ENCODE data around the gene CACNA1C. TPM values are rescaled to one million over a fixed set of nuclear protein-coding genes. Genes with fewer than 3 reads are reported as not detected.

Gene CACNA1C
- total and polyA plus RNA-seq, 2 donors from 2014 or later, result 1.6 to 17.4 TPM

GRCh38 chr12:2561367-2561766 lies 508.6 kb downstream of the CACNA1C start:
- TF ChIP-seq, protein P1, sequence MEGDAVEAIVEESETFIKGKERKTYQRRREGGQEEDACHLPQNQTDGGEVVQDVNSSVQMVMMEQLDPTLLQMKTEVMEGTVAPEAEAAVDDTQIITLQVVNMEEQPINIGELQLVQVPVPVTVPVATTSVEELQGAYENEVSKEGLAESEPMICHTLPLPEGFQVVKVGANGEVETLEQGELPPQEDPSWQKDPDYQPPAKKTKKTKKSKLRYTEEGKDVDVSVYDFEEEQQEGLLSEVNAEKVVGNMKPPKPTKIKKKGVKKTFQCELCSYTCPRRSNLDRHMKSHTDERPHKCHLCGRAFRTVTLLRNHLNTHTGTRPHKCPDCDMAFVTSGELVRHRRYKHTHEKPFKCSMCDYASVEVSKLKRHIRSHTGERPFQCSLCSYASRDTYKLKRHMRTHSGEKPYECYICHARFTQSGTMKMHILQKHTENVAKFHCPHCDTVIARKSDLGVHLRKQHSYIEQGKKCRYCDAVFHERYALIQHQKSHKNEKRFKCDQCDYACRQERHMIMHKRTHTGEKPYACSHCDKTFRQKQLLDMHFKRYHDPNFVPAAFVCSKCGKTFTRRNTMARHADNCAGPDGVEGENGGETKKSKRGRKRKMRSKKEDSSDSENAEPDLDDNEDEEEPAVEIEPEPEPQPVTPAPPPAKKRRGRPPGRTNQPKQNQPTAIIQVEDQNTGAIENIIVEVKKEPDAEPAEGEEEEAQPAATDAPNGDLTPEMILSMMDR (IDR thresholded peaks at IDR 0.05; ENCODE audit: borderline replicate concordance, extremely low read depth, insufficient read depth), result no peak
- intact Hi-C loops (cut with DNase I), result no loop called here

GRCh38 chr12:2562400-2562799 lies 509.6 kb downstream of the CACNA1C start:
- Histone ChIP-seq H3K4me3 (ENCODE audit: low read length in 3 of 3) (no peak overlapping the region), H3K4me1 (ENCODE audit: control insufficient read depth in 2 of 3, insufficient read depth in 2 of 3, low read depth in 1 of 3, low read length in 3 of 3) (peaks cover 0 to 7% (median 4%) of the 10 kb centered on the region in 3 donors), H3K9ac (ENCODE audit: low read length in 3 of 3) (no peak overlapping the region), H3K36me3 (ENCODE audit: control insufficient read depth in 2 of 3, insufficient read depth in 3 of 3, low read length in 3 of 3) (no peaks in the 10 kb centered on the region), H3K27me3 (ENCODE audit: control insufficient read depth, insufficient read depth, low read length) (no peaks in the 10 kb centered on the region), H3K9me3 (ENCODE audit: control insufficient read depth in 2 of 3, insufficient read depth in 1 of 3, low read length in 3 of 3) (no peaks in the 10 kb centered on the region), H3K27ac (ENCODE audit: low read depth in 2 of 2, low read length in 2 of 2) (no peak overlapping the region)
- TF ChIP-seq, protein P1 (IDR thresholded peaks at IDR 0.05; ENCODE audit: borderline replicate concordance, extremely low read depth, insufficient read depth), result no peak
- intact Hi-C loops (cut with DNase I), result no loop called here
- FAIRE-seq (no peak), DNase-seq (no peak)

More at GRCh38 chr12:2561367-2561766, 508.6 kb downstream of the CACNA1C start:
- Histone ChIP-seq H3K27me3 (ENCODE audit: control insufficient read depth, insufficient read depth, low read length) (no peaks in the 10 kb centered on the region), H3K9me3 (ENCODE audit: control insufficient read depth in 2 of 3, insufficient read depth in 1 of 3, low read length in 3 of 3) (no peaks in the 10 kb centered on the region), H3K4me3 (ENCODE audit: low read length in 3 of 3) (no peak overlapping the region), H3K4me1 (ENCODE audit: control insufficient read depth in 2 of 3, insufficient read depth in 2 of 3, low read depth in 1 of 3, low read length in 3 of 3) (peaks cover 0 to 7% (median 4%) of the 10 kb centered on the region in 3 donors), H3K27ac (ENCODE audit: low read depth in 2 of 2, low read length in 2 of 2) (peak overlapping the region in 1 of 2 donors; percentile 3), H3K36me3 (ENCODE audit: control insufficient read depth in 2 of 3, insufficient read depth in 3 of 3, low read length in 3 of 3) (no peaks in the 10 kb centered on the region), H3K9ac (ENCODE audit: low read length in 3 of 3) (no peak overlapping the region)
- no peak for DNase-seq
- no peak for FAIRE-seq

DNA sequence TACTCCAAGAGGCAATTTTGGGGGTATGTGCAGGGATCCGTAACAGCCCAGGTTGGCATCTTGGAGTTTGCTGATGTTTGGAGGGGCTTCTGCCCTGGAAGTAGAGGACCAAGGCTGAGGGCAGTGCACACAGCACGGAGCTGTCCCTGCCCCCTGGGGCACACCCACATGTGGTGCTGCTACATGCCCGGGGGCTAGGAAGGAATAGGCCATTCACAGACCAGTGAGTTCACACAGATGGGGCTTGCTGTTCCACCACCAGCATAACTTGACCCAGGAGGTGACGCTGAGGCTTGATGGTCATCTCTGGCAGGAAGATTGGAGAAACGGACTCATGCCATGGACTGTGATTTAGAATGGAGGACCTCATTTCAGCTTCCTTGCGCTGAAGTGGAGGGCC lies 510.9 kb downstream of the CACNA1C start:
- no peak for DNase-seq
- no peak for FAIRE-seq

More for the DNA sequence above, 510.9 kb downstream of the CACNA1C start:
- intact Hi-C loops (cut with DNase I), result no loop called here
- Histone ChIP-seq H3K4me3 (ENCODE audit: low read length in 3 of 3) (no peak overlapping the region), H3K4me1 (ENCODE audit: control insufficient read depth in 2 of 3, insufficient read depth in 2 of 3, low read depth in 1 of 3, low read length in 3 of 3) (peaks cover 0 to 7% (median 4%) of the 10 kb centered on the region in 3 donors), H3K27me3 (ENCODE audit: control insufficient read depth, insufficient read depth, low read length) (no peaks in the 10 kb centered on the region), H3K27ac (ENCODE audit: low read depth in 2 of 2, low read length in 2 of 2) (no peak overlapping the region), H3K9me3 (ENCODE audit: control insufficient read depth in 2 of 3, insufficient read depth in 1 of 3, low read length in 3 of 3) (no peaks in the 10 kb centered on the region), H3K9ac (ENCODE audit: low read length in 3 of 3) (no peak overlapping the region), H3K36me3 (ENCODE audit: control insufficient read depth in 2 of 3, insufficient read depth in 3 of 3, low read length in 3 of 3) (no peaks in the 10 kb centered on the region)
- TF ChIP-seq, protein P1 (IDR thresholded peaks at IDR 0.05; ENCODE audit: borderline replicate concordance, extremely low read depth, insufficient read depth), result no peak
